HS-27A (cell line): ENCODE measurements around the gene VCL.

Experiments used
- DNase-seq: peaks from one replicate; pipeline ENCODE4 v3.0.0-alpha.2; 2012; ENCODE audit warnings: low read depth, missing footprints

Gene VCL

DNA sequence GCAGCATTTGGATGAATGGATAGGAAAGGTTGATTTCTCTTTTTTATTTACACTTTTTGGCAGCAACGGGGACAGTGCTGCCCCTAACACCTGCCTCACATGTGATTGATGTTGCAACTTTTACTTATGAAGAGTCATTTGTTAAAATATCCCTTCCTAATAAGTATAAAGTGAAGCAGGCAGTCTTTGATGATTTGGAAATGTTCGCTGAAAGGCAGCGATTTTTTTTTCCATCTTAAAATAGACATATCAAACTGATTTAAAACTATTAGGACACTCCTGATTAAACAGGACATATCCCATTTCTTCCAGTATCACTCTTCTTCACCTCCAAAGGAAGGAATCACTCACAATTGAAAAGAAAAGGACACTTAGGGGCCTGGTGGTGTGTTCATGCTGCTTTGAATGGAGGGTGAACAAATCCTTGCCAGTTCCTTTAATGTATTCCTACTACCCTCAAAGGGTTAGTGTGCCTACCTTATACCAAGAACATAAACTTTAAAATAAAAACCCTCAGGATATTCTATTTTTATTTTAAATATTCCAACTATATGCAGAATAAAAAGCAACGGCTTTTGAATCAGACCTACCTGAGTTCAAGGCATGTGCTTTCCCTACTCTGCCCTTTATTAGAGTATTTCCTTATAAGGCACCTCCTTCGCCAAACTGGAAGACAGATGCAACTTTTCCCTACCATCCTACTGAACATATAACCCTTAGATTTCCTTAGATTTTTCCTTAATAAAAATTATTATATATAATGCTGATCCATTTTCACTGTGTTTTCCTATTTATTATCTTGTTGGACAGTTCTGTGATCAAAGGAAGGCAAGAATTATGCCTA is 154.2 kb downstream of the VCL start:
- no peak for DNase-seq

DNA sequence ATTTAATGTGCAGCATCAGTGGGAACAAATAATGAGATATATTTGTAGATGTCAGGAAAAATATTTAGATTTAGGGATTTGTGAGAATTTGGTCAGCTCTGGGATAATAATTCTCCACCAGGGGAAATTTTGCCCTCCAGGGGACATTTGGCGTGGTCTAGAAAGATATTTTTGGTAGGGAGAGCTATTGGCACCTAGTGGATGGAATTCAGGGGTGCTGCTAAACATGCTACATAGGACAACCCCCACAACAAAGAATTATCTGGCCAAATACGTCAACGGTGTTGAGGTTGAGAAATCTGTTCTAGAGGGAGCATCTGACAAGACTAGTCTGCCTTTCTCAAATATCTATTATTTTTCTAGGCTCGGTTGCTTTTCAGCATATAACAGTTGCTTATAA is 155.2 kb downstream of the VCL start:
- no peak for DNase-seq

DNA sequence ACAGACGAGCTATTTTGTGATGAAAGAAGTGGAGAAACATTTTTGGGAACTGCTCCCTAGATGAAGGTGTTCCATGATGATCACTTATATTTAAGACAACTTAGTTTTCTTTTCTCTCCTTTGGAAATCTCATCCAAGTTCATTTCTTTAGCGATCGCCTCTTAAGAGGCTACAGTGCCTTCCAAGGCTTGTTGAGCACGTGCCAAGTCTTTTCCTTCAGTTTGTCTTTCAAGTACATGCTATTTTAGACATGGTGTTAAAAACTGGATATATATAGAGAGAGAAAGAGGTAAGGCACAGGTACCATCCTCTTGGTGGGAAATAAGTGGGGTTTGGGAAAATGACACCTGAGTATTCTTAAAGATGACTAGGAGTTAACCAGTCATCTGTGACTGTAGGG is 155.8 kb downstream of the VCL start:
- no peak for DNase-seq

GRCh38 chr10:74156919-74157289 is 159.0 kb downstream of the VCL start:
- DNase-seq: no peak

GRCh38 chr10:74160013-74160412 is 162.1 kb downstream of the VCL start:
- no peak for DNase-seq

- no peak for DNase-seq
These were observed 165.6 kb downstream of the VCL start for GRCh38 chr10:74163319-74164068.

DNA sequence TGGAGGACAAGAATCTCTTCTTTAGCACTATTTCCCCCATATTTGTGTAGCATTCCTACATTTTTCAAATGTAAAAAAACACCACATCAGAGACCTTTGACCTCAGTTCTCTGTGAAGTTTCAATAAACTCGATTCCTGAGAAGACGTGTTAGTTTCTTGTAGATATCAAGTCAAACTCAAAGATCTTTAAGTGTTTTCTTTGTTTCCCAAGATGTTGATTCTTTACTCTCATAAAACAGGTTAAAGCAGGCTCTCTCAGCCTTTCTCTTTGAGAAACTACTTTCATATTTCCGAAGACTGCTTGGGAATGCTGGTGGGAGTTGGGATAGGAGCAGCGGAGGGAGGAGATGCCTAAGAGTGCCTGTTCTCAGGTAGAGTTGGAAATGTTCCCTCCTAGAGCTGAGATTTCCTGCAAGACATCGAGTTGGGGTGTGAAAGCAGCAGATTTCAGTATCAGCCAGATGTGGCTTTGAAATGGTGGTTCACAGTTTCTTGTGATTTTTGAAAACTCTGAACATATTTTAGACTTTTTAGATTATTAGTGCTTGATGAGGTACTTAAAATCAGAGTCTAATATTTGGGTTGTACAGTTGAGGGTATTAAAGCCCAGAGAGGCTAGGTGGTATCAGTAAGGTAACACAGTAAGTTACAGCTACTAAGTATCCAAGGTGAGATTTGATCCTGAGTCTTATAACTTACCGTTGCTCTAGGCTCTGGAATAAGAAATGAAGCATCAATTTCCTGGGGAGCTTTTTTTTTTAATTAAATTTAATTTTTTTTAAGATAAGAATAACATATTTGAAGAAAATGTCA is 167.0 kb downstream of the VCL start:
- DNase-seq: no peak

- no peak for DNase-seq
These were observed 167.6 kb downstream of the VCL start for GRCh38 chr10:74165530-74165901.

- DNase-seq: no peak
These were observed 169.5 kb downstream of the VCL start for GRCh38 chr10:74167443-74167842.
